PC-9 (cell line): Measurements from ENCODE around the gene SRGAP3. TPM values are rescaled to one million over a fixed set of nuclear protein-coding genes. Genes with fewer than 3 reads are reported as not detected.

Source experiments
- BruUV-seq: library from RNA; stranded (reverse); fragments of 400-500 nt; replicated peaks from 2 replicates; lab custom pipeline; 2021; lab: Mats Ljungman, UMichigan
- CTCF ChIA-PET: fragments of 300-600 bp; sonication (Branson Sonifier 250); formaldehyde crosslinking; loops from one replicate; lab custom pipeline; 2022; ENCODE audit warnings: antibody characterized with exemption; lab: Charles Lee
- POLR2A ChIA-PET: fragments of 300-600 bp; sonication (Branson Sonifier 250); formaldehyde crosslinking; loops from one replicate; lab custom pipeline; 2022; ENCODE audit warnings: antibody characterized with exemption; ENCODE audit not compliant: unreplicated experiment; lab: Charles Lee
- DNase-seq, 2 experiments: peaks; one replicate each; pipeline versions ENCODE4 v3.0.0 to v3.0.0-alpha.2; 2015 to 2022; ENCODE audit warnings: mixed read lengths in 1 of 2
- H2AFZ ChIP-seq: fragments of 200-600 bp; sonication (generic); 2 replicates; pipeline ENCODE4 v1.8.1; 2017; ENCODE audit warnings: antibody characterized with exemption
- H3F3A ChIP-seq: fragments of 200-600 bp; sonication (generic); 2 replicates; pipeline ENCODE4 v1.8.1; 2017; ENCODE audit warnings: antibody characterized with exemption, mild to moderate bottlenecking, low read depth; ENCODE audit not compliant: insufficient read depth
- H3K27ac ChIP-seq: fragments of 200-600 bp; sonication (generic); 2 replicates; pipeline ENCODE4 v1.6.1; 2016; ENCODE audit warnings: mixed run types
- H3K27me3 ChIP-seq: fragments of 200-600 bp; sonication (generic); 2 replicates; pipeline ENCODE4 v1.6.1; 2016; ENCODE audit warnings: low read depth, mixed run types; ENCODE audit not compliant: insufficient read depth
- H3K36me3 ChIP-seq: fragments of 200-600 bp; sonication (generic); 2 replicates; pipeline ENCODE4 v1.6.1; 2016; ENCODE audit warnings: low read depth, mixed run types
- H3K4me1 ChIP-seq: fragments of 200-600 bp; sonication (generic); replicated peaks from 2 replicates; pipeline ENCODE4 v1.6.1; 2016; ENCODE audit warnings: mixed run types; ENCODE audit not compliant: insufficient read depth
- H3K4me2 ChIP-seq: fragments of 200-600 bp; sonication (generic); 2 replicates; pipeline ENCODE4 v1.6.1; 2017; ENCODE audit warnings: mixed run types
- H3K4me3 ChIP-seq: fragments of 200-600 bp; sonication (generic); 2 replicates; pipeline ENCODE4 v1.6.1; 2016; ENCODE audit warnings: mixed run types
- H3K79me2 ChIP-seq: fragments of 200-600 bp; sonication (generic); 2 replicates; pipeline ENCODE4 v1.6.1; 2017; ENCODE audit warnings: low read depth, mixed run types
- H3K9me2 ChIP-seq: fragments of 200-600 bp; sonication (generic); 2 replicates; pipeline ENCODE4 v1.8.1; 2017; ENCODE audit warnings: mild to moderate bottlenecking; ENCODE audit not compliant: insufficient read depth
- H3K9me3 ChIP-seq: fragments of 200-600 bp; sonication (generic); 2 replicates; pipeline ENCODE4 v1.8.1; 2016; ENCODE audit warnings: low read depth; ENCODE audit not compliant: insufficient read depth
- H4K20me1 ChIP-seq: fragments of 200-600 bp; sonication (generic); 2 replicates; pipeline ENCODE4 v1.8.1; 2017; ENCODE audit not compliant: insufficient read depth
- EZH2 ChIP-seq: fragments of 200-600 bp; sonication (generic); IDR thresholded peaks from 2 replicates; pipeline ENCODE4 v1.8.0; 2017; ENCODE audit warnings: antibody characterized with exemption, low read depth
- intact Hi-C: fragments of 100-400 bp; cut with micrococcal nuclease; formaldehyde crosslinking; loops from one replicate; pipeline ENCODE4 v1.10.0; 2022; ENCODE audit not compliant: unreplicated experiment
- total RNA-seq: library from RNA; stranded (reverse); gene quantifications from 2 replicates; pipeline ENCODE4 v1.2.3, GENCODE V29; 2021
- TF ChIP-seq, protein P1 (sequence below): fragments of 200-600 bp; sonication (generic); conservative IDR thresholded peaks from 2 replicates; pipeline ENCODE4 v1.6.1; 2017; ENCODE audit warnings: mixed run types, antibody characterized with exemption, mild to moderate bottlenecking, moderate library complexity

SRGAP3 gene
- total RNA-seq, 1 experiment from 2014 or later: 17.5 TPM

DNA sequence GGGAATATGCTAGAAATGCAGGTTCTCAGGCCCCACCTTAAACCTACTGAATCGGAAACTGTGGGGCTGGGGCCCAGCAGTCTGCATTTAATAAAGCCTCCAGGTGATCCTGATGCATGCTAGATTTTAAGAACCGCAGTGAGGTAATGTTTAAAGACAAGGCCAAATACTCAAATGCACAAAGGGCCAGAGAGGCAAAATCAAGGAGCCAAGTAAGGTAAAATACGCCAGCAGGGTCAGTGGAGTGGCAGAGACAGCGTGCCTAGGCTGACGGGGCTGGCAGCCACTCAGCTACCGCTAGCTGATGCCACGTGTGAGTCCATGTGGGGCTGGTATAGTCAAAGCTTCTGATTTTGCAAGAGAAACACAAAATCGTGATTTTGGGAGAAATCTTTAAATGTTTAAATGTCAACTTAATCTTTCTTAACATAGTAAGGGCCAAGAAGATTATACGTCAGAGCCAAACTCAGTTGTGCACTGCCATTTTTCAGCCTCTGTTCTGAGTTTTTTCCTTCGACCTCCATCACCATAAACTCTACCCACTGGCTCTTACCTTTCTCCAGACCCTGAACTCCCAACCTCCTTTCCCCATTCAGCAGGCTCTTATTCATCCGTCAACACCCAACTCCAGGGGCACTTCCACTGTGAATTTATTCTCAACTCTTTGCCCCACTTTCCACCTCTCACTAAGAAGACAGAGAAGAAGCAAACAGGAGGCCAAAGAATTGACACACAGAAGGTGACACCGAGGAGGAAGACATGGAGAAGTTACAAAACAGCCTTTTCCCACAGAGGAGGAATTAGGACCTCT, 149.5 kb downstream of the SRGAP3 start:
- CTCF ChIA-PET: no interaction called here
- H3K9me2 ChIP-seq: no peaks in the 10 kb centered on the region
- BruUV-seq: no TSS peak
- H3K27ac ChIP-seq: no peak overlapping the region
- H3K36me3 ChIP-seq: no peaks in the 10 kb centered on the region
- no peak for DNase-seq
- no peaks in the 10 kb centered on the region for H3K79me2 ChIP-seq
- no peaks in the 10 kb centered on the region for H3K4me1 ChIP-seq
- no peak overlapping the region for H2AFZ ChIP-seq
- no peak overlapping the region for H3K4me2 ChIP-seq
- no peak overlapping the region for H3K4me3 ChIP-seq
- TF ChIP-seq, protein P1, sequence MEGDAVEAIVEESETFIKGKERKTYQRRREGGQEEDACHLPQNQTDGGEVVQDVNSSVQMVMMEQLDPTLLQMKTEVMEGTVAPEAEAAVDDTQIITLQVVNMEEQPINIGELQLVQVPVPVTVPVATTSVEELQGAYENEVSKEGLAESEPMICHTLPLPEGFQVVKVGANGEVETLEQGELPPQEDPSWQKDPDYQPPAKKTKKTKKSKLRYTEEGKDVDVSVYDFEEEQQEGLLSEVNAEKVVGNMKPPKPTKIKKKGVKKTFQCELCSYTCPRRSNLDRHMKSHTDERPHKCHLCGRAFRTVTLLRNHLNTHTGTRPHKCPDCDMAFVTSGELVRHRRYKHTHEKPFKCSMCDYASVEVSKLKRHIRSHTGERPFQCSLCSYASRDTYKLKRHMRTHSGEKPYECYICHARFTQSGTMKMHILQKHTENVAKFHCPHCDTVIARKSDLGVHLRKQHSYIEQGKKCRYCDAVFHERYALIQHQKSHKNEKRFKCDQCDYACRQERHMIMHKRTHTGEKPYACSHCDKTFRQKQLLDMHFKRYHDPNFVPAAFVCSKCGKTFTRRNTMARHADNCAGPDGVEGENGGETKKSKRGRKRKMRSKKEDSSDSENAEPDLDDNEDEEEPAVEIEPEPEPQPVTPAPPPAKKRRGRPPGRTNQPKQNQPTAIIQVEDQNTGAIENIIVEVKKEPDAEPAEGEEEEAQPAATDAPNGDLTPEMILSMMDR: no peak
- no peak for TF ChIP-seq EZH2
- intact Hi-C loops: no loop called here
- no peaks in the 10 kb centered on the region for H3F3A ChIP-seq
- no peaks in the 10 kb centered on the region for H3K9me3 ChIP-seq
- H3K27me3 ChIP-seq: no peaks in the 10 kb centered on the region; the same call in 1 of the 2 replicates
- no peaks in the 10 kb centered on the region for H4K20me1 ChIP-seq
- POLR2A ChIA-PET: no interaction called here

DNA sequence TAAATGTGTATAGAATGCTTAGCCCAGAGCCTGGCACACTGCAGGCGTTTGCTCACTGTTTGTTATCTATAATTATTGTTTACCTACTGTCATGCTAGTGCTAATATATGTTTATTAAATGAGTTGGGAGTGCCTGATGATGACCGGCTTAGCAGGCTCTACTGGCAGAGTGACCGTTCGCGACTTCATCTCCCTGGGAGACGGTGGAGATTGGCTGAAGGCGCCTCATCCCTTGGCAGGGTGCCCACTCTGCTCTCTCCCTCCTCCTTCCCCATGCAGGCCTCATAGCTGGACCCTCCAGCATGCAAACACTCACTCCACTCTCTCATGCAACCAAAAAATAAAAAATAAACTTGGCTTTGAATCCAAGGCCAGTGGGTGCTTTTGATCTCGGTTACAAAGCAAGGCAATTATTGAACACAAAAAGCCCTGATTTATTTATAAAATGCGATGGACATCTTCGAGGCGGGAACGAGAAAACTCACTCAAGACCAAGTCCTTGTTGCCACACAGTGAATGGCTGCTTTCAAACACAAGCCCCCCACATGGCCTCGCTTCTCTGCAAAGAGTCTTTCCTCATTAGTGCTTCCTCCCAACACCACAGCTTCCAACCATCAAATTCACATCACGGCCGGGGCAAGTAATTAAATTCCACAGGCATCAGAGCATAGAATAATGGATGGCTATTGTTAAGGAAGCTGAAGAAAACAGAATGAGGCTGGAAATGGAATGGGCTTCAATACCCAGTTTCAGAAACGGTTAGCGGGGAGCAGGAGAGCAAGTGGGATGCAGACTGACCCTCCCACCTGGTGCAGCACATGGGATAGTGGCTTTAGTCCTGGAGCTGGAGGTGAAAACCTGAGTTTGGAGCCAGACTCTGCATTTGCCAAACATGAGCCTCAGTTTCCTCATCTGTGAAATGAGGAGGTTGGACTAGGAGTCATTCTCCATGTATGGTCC, 150.4 kb downstream of the SRGAP3 start:
- Histone ChIP-seq H4K20me1 (no peaks in the 10 kb centered on the region), H3K9me3 (no peaks in the 10 kb centered on the region), H2AFZ (no peak overlapping the region), H3K36me3 (no peaks in the 10 kb centered on the region), H3K9me2 (no peaks in the 10 kb centered on the region), H3K79me2 (no peaks in the 10 kb centered on the region), H3K4me3 (no peak overlapping the region), H3K4me2 (no peak overlapping the region), H3K27me3 (no peaks in the 10 kb centered on the region; the same call in 1 of the 2 replicates), H3K27ac (no peak overlapping the region), H3F3A (no peaks in the 10 kb centered on the region), H3K4me1 (no peaks in the 10 kb centered on the region)
- DNase-seq: peak; percentile 32 to 72
- TF ChIP-seq, protein P1: no peak
- no peak for TF ChIP-seq EZH2
- intact Hi-C loops: no loop called here
- ChIA-PET POLR2A (no interaction called here), CTCF (no interaction called here)
- BruUV-seq: no TSS peak

DNA sequence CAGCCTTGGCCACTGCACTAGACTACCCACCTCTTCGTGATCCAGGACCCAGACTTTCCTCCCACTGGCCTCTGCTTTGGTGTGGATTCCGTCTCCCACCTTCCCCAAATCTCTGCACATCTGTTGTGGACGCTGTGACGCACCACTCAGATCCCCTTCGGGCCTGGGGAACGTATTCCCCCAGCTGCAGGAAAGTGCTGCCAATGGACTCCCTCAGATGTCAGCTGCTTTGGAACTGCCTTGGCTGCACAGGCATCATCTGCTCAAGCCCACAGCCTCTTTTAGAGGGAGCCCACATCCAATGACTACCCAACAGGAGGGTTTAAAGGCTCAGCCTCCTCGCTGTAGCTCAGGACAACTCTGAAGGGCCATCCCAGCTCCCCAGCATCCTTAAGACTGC, 152.0 kb downstream of the SRGAP3 start:
- Histone ChIP-seq H3K79me2 (no peaks in the 10 kb centered on the region), H3K9me3 (no peaks in the 10 kb centered on the region), H3K4me2 (no peak overlapping the region), H3K4me3 (no peak overlapping the region), H3F3A (no peaks in the 10 kb centered on the region), H3K27me3 (no peaks in the 10 kb centered on the region; the same call in 1 of the 2 replicates), H2AFZ (no peak overlapping the region), H3K9me2 (no peaks in the 10 kb centered on the region), H3K36me3 (no peaks in the 10 kb centered on the region), H3K27ac (no peak overlapping the region), H4K20me1 (no peaks in the 10 kb centered on the region), H3K4me1 (no peaks in the 10 kb centered on the region)
- intact Hi-C loops: no loop called here
- no peak for DNase-seq
- ChIA-PET CTCF (no interaction called here), POLR2A (no interaction called here)
- BruUV-seq: no TSS peak
- TF ChIP-seq EZH2: no peak
- TF ChIP-seq, protein P1: no peak
